Measurements from ENCODE around the gene ATG4B.

Gene ATG4B

DNA sequence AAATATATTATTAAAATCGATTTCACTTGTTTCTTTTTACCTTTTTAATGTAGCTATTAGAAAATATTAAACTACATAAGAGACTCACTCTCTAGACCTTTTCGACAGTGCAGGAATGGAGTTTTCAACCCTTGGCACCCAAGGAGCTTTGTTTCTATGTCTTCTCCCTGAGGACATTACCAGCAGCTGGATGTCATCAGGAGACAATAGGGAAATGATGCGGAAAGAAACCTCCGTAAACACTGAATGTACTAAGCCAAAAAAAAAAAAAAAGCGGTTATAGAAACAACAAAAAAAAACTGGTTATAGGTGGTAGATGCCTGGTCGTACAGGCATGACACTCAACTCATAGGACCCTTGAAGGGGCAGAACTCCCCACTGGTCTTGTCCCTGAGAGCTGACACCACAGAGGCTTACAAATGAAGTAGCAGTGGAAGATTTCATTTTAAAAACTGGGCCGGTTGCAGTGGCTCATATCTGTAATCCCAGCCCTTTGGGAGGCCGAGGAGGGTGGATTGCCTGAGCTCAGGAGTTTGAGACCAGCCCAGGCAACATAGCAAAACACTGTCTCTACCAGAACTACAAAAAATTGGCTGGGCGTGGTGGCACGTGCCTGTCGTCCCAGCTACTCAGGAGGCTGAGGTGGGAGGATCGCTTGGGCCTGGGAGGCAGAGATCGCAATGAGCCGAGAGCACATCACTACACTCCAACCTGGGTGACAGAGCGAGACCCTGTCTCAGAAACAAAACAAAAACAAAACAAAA lies 24.3 kb upstream of the ATG4B start:
- no peak for DNase-seq

DNA sequence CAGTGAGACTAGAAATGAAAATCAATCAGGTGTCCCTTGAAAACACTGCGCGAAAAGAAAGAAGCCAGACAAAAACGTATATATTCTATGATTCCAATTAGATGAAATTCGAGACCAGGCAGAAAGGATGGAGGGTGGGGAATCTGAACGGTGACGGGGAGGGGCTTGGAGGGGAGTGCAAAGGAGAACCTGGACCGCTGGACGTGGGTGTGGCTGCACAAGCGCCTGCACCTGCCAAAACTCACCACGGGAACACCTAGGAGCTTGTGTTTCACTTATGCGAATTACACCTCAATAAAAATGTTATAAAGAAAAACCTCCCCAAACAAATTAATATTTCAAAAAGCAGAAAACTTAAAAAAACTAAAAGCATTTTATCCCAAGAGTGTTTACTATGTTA lies 22.5 kb upstream of the ATG4B start:
- no peak for DNase-seq

DNA sequence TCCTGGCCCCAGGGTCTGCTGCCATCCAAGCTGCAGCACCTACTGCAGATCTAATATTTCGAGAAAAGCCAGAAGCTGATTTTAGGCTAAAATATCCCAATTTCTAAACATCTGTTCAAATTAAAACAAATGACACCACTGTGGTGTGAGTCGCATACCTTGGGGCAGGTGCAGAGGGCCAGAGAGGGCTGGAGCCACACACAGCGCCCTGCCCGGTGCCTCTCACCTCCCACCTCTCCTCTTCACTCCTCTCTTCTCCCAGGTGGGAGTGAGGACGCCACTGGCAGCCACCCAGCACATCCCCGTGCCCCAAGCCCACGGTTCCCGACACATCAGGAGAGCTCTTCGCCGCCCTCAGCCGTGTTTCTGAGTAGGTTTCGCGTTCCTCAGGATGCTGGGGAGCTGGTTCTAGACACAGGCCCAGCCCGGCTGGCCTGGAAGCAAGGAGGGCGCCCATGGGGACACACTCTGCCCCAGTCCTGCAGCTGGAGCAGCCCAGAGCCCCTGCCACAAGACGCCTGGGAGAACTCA lies 21.9 kb upstream of the ATG4B start:
- no peak for DNase-seq

DNA sequence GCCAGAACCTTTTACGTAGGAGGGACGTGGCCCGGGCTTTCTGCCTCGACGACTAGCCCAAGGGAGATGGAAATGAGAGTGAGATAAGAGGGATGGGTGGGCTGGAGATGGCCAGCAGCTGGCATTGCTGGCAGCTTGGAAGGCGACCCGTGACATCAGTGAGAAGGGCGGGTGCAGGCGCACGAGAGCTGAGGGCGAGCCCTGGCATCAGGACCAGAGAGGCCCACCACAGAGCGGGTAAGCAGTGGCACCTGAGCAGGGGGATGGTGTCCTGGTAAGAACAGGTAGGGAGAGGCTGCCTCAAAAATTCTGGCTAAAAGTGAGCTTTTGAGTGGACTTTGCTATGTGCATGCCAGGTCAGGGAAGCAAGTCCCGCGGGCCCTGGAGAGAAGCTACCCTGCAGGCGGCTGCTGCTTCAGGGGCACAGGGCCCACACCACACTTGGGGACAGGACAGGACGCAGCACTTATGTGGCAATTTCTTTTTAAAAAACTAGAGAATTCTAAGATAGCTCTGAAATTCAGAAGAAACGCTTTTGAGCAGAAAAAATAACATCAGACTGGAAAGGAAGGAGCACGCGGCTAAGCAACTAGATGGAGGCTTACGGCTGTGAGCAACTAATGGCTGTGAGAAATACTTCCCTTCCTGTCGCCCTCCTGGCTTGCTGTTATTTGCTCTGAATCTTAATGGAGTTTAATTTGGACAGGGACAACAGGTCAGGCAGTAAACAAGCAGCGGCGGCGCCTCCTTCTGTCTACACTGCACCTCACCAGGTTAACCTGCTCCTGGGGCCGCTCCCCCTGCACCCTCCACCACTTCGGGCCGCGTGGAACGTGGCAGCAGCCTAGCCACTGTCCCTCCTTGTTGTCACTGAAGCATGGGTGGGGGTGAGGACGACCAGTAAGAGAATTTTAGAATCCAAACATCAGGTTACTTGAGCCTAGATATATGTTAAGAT lies 21.0 kb upstream of the ATG4B start:
- no peak for DNase-seq

DNA sequence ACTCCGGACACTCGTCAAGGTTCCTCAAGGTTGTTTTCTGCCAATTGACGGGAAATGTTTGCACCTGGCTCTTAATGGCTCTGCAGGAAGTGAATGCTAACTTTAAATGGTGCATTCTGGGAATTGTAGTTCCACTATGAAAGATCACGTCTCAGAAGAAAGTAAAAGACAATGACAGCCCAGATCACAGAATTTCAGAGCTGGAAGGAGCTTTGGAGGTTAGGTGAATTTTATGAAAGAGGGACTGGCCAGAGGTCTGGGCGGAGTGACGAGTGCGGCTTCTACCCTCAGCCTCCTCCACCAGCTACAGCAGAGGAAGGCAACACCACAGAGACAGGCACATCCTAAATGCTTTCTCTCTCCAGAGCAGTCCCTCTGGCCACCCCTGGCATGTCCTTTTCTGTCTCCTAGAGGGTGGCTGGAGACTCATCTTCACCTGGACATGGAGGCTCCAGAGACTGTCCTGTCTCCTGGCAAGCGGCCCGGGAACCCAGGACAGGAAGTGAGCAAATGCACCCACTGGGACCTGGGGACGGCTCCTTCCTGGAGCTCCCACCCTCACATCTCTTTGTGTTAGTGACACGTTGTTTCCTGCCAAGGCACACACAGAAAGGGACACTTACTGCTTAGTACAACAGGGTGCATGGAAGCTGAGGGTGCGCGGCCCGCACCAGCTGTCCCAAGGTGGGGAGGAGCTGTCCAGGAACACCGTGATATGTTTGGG lies 19.9 kb upstream of the ATG4B start:
- DNase-seq, result peak in 1 of 2 donors; percentile 26

DNA sequence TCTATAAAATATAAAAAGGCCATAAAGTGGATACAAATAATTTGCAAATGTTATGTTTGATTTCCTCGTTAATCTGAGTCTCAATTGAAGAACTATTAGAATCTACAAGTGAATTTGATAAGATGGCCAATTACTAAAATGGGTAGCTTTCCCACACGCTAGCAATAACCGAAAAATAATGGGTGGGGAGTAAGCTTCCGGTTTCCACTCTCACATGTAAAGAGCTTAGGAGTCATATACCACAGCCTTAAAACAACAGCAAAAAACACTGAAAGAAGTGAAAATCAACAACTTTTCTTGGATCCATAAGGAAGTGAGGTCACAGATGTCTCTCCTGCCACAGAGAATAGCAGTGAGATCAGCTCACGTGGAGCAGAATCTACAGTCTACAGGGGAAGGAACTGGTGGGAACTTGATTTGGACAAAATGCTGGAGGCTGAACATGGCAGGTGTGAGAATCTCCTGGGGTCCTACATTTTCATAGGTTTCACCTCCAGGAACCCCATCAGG lies 19.1 kb upstream of the ATG4B start:
- no peak for DNase-seq

DNA sequence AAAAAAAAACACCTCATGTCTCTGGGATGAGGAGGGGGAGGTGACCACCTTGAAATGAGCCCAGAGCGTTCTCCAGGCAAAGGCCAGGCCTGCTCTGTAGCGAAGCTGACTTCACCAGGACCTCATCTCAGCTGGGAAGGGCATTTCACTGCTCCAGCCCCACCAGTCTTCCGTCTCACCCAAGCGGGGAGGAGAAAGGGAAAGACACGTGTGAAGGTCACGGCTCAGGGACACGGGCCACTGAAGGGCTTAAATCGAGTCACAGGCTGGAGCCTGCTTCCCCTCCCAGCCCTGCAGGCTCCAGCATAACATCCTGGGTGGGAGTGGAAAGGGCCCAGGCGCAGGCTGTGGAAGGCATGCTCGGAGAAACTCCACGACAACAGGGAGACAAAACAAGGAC lies 18.7 kb upstream of the ATG4B start:
- no peak for DNase-seq

DNA sequence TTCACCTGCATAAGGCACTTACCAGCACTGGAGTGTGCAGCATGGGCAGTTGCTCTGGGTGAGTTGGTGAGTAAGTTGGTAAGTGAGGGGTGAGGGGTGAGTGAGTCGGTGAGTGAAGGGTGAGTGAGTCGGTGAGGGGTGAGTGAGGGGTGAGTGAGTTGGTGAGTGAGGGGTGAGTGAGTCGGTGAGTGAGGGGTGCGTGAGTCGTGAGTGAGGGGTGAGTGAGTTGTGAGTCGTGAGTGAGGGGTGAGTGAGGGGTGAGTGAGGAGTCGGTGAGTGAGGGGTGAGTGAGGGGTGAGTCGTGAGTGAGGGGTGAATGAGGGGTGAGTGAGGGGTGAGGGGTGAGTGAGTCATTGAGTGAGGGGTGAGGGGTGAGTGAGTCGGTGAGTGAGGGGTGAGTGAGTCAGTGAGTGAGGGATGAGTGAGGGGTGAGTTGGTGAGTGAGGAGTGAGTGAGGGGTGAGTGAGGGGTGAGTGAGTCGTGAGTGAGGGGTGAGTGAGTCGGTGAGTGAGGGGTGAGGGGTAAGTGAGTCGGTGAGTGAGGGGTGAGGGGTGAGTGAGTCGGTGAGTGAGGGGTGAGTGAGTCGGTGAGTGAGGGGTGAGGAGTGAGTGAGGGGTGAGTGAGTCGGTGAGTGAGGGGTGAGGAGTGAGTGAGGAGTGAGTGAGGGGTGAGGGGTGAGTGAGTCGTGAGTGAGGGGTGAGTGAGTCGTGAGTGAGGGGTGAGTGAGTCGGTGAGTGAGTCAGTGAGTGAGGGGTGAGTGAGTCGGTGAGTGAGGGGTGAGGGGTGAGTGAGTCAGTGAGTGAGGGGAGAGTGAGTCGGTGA lies 17.7 kb upstream of the ATG4B start:
- no peak for DNase-seq

DNA sequence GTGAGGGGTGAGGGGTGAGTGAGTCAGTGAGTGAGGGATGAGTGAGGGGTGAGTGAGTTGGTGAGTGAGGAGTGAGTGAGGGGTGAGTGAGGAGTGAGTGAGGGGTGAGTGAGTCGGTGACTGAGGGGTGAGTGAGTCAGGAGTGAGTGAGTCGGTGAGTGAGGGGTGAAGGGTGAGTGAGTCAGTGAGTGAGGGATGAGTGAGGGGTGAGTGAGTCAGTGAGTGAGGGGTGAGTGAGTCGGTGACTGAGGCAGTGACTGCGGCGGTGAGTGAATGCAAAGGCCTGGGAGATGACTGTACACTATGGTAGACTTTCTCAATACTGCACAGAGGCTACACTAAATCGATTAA lies 17.1 kb upstream of the ATG4B start:
- peak in 1 of 2 donors; percentile 6 for DNase-seq

DNA sequence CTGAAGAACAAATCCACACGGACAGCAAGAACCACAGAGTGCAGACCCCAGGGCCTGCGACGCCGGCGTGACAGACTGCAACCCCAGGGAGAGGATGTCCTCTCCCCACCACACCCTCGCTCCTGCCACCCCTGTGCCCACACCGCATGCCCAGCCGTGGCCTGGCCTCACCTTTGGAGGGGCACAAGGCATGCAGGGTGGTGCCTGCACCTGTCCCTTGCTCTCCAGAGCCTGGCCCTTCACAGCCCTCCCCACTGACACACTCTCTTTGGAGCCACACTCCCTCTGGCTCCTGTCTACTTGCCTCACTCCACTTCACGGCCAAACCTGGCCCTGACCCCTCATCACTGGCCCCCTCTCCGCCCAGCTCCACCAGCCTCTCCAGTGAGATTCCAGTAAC lies 9.8 kb upstream of the ATG4B start:
- no peak for DNase-seq

DNA sequence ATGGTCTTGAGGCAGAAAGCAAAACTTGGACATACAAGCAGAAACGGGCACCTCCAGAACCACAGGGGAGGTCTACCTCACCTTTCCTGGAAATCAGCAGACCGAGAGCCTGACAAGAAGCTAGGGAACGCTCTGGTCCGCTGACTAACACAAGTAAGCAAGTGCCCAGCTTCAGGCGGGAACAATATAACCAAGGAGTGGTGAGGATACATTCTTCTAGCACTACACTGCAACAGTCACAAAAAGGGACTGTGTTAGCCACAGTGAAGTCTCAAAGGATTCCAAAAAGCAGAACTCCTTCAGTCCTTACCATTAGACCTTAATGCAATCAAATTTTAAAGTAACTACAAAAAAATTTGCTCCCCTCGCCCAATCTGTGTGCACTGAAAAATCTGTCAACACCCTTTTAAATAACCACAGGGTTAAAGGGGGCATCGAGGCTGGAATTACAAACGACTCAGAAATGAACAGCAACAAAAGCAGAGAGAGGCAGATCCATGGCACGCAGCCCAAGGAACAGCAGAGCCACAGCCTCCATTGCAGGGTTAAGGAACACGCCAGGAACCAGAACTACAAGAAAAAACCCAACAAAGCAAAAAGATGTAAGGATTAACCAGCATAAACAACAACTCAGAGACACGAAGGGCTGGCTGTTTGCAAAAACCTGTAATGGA lies 7.6 kb upstream of the ATG4B start:
- DNase-seq, result no peak

DNA sequence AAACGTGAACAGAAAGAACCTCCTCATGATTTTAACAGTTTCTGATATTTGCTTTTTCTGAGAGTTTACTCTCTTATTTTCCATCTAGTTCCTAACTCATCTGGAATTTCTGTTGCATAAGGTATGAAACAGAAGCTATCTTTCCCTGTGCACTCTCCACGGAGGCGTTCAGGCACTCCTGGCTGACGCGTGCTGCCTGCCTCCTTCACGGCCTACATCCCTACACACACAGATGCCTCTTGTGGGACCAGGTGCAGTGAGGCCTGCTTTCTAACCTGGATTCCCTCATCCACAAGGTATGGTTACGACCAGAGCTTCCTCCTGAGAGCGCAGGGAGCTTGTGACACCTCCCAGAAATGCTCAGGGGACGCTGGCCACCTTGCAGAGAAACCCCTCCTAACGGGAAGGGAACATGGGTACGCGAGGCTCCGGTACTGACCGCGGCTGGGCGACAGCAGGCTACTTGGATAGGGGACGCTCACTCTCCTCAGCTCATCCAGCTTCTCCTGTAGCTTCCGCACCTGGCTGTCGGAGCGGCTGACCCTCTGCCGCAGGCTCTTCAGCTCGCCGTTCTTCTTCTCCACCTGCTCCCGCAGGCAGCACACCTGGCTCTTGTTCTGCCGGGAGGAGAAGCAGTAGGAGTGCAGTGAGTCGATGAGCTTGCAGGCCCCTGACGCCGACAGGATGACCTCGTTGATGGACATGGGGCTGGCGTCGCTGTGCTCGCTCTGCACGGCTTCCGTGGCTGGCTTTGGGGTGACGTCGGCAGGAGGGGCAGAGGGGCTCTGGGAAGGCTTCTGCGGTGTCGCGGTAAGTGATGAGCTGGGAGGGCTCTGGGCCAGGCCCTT lies 4.8 kb upstream of the ATG4B start:
- no peak for DNase-seq

DNA sequence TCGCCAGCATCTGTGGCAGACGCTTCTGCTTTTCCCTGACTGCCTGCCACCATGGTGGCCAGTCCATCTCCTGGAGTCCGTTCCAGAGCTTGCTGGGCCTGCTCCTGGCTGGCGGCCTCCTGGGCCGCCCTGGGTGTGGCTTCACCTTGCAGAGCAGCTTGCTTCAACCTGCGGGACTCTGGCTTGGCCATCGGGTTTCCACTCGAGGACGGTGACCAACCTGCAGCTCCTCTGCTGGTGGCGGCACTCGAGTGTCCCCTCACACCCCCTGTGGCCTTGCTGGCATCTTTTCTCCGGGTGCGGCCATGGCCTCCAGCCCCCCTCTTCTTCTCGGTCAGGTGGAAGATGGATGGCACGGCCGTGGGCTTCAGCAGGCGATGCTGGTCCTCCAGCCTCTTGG lies 3.9 kb upstream of the ATG4B start:
- no peak for DNase-seq

DNA sequence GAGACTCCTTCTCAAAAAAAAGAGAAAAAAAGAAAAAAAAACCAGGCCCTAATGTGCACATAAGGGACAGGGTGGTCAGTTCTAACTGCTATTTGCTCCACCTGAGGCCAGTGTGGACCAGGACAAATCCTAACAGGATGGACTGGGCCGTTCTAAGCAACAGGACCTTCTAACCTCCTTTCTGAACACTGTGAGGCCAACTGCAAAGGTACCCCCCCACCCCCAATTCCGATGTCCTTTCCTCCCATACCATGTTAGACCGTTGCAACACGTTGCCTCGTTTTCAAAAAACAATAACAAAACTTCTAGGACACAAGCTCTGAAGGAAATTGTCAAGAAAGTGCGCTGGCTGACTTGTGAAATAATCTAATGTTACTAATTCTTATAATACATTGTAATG lies 1.7 kb upstream of the ATG4B start:
- DNase-seq, result no peak

DNA sequence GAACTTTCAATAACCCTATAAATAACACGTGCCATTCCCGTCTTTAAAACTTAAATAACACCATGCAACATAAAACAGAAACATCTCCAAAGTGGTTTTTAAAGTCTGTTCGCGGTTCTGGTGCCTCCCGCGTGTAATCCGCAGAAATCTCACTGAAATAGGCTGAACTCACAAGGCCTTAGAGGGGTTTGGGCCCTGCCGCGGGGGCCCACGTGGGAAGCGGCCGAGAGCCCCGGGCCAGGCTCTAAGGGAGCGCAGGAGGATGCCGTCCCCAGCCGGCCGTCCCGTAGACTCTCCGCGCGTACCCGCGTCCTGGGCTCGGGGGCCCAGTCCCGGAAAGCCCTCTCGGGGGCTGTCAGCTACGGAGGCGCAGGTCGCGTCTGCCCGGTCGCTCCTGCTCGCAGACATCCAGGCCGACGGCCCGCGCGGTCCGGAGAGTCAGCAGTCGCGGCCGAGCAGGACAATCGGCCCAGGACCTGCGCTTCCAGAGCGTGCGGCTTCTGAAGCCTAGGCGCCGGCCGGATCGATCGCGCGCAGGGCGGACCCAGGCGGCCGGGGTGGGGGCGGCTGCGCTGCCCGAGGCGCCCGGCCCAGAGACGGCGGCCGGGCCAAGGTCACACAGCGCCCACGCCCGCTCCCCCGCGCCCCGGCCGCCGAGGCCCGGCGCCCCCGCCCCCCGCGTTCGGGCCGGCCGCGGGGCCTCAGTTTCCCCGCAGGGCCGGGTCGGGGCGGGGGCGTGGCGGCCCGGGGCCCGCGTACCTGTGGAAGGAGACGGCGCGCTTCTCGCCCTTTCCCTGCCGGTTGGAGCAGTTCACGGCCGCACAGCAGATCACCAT lies 1.1 kb upstream of the ATG4B start:
- DNase-seq, result peak in 1 of 2 donors; percentile 14

DNA sequence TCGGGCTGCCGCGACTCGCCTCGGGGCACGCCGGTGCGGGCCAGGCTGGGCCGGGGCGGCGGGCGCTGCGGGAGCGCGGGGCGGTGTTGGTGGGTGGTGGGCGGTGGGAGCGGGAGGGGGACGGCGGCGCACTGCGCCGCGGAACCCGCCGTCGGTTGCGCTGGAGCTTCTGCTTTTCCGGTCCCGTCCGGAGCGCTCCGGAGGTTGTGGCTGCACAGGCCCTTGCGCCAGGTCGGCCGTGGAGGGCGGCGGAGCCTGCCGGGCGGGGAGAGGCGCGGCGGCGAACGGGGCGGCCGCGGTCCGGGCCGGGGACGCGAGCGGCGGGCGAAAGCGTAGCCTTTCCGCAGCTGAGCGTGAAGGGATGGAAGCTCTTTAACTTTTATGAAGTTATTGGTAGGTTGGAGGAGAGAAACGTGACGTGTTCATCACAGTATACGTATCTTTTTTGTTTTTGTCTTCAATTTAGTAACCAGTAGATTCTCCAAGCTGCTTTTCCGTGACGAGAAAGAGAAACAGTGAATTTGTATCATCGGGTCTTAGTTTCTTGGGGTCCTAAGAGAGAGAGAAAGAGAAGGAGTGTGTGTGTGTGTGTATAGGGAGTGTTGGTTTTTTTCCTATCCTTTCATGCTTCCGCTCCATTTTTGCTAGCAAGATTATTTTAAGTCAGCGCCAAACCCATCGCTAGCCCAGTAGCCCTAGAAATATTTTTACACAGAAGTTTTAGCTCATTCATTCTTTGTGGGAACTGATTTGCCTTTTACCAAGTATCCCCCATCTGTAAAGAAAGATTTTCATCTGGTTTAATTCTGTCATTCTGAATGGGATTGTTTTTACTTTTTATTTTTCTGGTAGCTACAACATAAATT lies 535 bp downstream of the ATG4B start:
- DNase-seq, result peak in 1 of 2 donors; percentile 43

DNA sequence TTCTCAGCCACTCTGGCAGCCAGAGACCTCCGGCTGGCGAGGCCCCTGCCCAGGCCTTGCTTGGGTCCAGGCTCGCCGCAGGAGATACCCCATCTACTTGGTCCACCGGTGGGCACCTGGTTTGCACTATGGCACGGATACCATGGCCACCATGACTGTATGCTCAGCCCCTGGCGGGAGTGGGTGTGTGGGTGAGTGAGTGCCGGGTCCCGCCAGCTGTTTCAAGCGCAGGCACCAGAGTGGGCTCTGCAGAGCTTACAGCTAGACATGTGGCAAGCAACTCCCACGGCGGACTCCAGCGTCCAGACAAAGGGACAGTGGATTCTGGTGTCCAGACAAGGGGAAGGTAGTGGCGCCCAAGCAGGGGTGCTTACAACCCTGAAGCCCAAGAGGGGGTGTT lies 1.4 kb downstream of the ATG4B start:
- no peak for DNase-seq

DNA sequence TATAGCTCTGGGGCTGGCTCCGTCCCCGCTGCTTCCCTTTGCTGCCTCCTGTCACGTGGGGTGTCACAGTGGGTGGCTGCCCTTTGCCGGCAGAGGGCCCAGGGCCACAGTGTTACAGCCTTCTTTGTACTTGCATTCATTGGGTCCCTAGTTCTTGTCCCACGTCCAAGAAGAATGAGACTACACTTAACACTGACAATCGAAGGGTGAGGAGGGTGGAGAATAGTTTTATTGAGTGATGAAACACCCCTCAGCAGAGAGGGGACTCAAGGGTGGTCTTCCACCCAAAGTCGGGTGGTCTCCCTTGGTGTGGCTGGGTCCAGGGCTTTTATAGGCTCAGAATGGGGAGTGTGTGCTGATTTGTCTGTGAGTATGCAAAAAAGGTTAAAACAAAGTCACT lies 1.9 kb downstream of the ATG4B start:
- no peak for DNase-seq
